Esophagus squamous epithelium (tissue), 4 donors: ENCODE data around the gene RNF186.

ENCODE experiments used
- CTCF ChIP-seq, 6 experiments: fragments of 450-650 bp in 4 of 6; fragments of 200-600 bp in 2 of 6; sonication (generic) in 2 of 6; IDR thresholded peaks; one replicate each; pipeline ENCODE4 v1.5.1; 2016 to 2019; ENCODE audit warnings: antibody characterized with exemption in 6 of 6, mild to moderate bottlenecking in 4 of 6, moderate library complexity in 4 of 6
- POLR2A ChIP-seq, 4 donors: fragments of 450-650 bp; IDR thresholded peaks; one replicate each; pipeline ENCODE4 v1.6.1; 2017; ENCODE audit warnings: antibody characterized with exemption in 4 of 4, mild to moderate bottlenecking in 4 of 4, moderate library complexity in 3 of 4

GRCh38 chr1:19814244-19814661 is 830 bp downstream of the RNF186 start:
- no peak for TF ChIP-seq CTCF (IDR thresholded peaks at IDR 0.05)
- no peak for TF ChIP-seq POLR2A (IDR thresholded peaks at IDR 0.05)
